ENCODE data around the gene DOK3.

GRCh38 chr5:177540438-177540837, 30.8 kb upstream of the DOK3 start:
- TF ChIP-seq, protein P1, sequence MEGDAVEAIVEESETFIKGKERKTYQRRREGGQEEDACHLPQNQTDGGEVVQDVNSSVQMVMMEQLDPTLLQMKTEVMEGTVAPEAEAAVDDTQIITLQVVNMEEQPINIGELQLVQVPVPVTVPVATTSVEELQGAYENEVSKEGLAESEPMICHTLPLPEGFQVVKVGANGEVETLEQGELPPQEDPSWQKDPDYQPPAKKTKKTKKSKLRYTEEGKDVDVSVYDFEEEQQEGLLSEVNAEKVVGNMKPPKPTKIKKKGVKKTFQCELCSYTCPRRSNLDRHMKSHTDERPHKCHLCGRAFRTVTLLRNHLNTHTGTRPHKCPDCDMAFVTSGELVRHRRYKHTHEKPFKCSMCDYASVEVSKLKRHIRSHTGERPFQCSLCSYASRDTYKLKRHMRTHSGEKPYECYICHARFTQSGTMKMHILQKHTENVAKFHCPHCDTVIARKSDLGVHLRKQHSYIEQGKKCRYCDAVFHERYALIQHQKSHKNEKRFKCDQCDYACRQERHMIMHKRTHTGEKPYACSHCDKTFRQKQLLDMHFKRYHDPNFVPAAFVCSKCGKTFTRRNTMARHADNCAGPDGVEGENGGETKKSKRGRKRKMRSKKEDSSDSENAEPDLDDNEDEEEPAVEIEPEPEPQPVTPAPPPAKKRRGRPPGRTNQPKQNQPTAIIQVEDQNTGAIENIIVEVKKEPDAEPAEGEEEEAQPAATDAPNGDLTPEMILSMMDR (IDR thresholded peaks at IDR 0.05; ENCODE audit: insufficient read depth, low read length, poor library complexity, severe bottlenecking), result no peak
- TF ChIP-seq EZH2phosphoT487 (conservative IDR thresholded peaks at IDR 0.05; ENCODE audit: low read length), result no peak

All from SU-DHL-6 (cell line).